ENCODE results near the gene RDX.
"Not testable (repeated sequence)": the region's sequence is repeated elsewhere in the genome, so short reads cannot be mapped to it uniquely, and the experiment has no call there.

The RDX gene

GRCh38 chr11:110230377-110230776 is 66.0 kb downstream of the RDX start:
- peaks cover 0 to 2% of the 10 kb centered on the region in 2 donors for H3K9me3 Mint-ChIP-seq

GRCh38 chr11:110219006-110219785 is 77.2 kb downstream of the RDX start:
- ATAC-seq (replicated peaks) (no peak), DNase-seq (no peak)
- Mint-ChIP-seq H3K4me3 (no peak overlapping the region), H3K27ac (no peak overlapping the region), H3K4me1 (no peaks in the 10 kb centered on the region), H3K36me3 (peaks cover 8 to 12% of the 10 kb centered on the region in 2 donors), H3K27me3 (no peaks in the 10 kb centered on the region), H3K9me3 (no peaks in the 10 kb centered on the region)

More at GRCh38 chr11:110230377-110230776, 66.0 kb downstream of the RDX start:
- no peak overlapping the region for H3K4me3 Mint-ChIP-seq
- H3K27ac Mint-ChIP-seq, result no peak overlapping the region
- no peaks in the 10 kb centered on the region for H3K4me1 Mint-ChIP-seq
- ATAC-seq (replicated peaks) (no peak), DNase-seq (no peak)
- no peaks in the 10 kb centered on the region for H3K27me3 Mint-ChIP-seq
- peaks cover 23 to 42% of the 10 kb centered on the region in 2 donors for H3K36me3 Mint-ChIP-seq

GRCh38 chr11:110217936-110218335 is 78.5 kb downstream of the RDX start:
- Mint-ChIP-seq H3K4me3 (no peak overlapping the region), H3K27me3 (no peaks in the 10 kb centered on the region), H3K9me3 (no peaks in the 10 kb centered on the region), H3K27ac (no peak overlapping the region), H3K4me1 (no peaks in the 10 kb centered on the region), H3K36me3 (peaks cover 3 to 8% of the 10 kb centered on the region in 2 donors)
- ATAC-seq (replicated peaks) (no peak), DNase-seq (no peak)

GRCh38 chr11:110217223-110217877 is 79.1 kb downstream of the RDX start:
- no peak for ATAC-seq (replicated peaks)

GRCh38 chr11:110209313-110209694 is 87.1 kb downstream of the RDX start:
- Mint-ChIP-seq H3K4me3 (peak overlapping the region in 1 of 2 donors; percentile 78), H3K27me3 (peaks cover 7 to 11% of the 10 kb centered on the region in 2 donors)
- H3K27ac Mint-ChIP-seq; H3K36me3 Mint-ChIP-seq; DNase-seq; H3K4me1 Mint-ChIP-seq; ATAC-seq (replicated peaks); H3K9me3 Mint-ChIP-seq: not testable (repeated sequence)

More at GRCh38 chr11:110217223-110217877, 79.1 kb downstream of the RDX start:
- Mint-ChIP-seq H3K4me3 (no peak overlapping the region), H3K9me3 (no peaks in the 10 kb centered on the region), H3K27me3 (no peaks in the 10 kb centered on the region), H3K36me3 (peaks cover 3 to 8% of the 10 kb centered on the region in 2 donors), H3K27ac (no peak overlapping the region), H3K4me1 (no peaks in the 10 kb centered on the region)
- no peak for DNase-seq

- DNase-seq; H3K9me3 Mint-ChIP-seq; H3K36me3 Mint-ChIP-seq; H3K4me1 Mint-ChIP-seq; H3K27ac Mint-ChIP-seq; ATAC-seq (replicated peaks): not testable (repeated sequence)
- Mint-ChIP-seq H3K4me3 (peak overlapping the region; percentile 75 to 78), H3K27me3 (peaks cover 7 to 11% of the 10 kb centered on the region in 2 donors)
These were observed 87.6 kb downstream of the RDX start for GRCh38 chr11:110208678-110209312.

- Mint-ChIP-seq H3K27ac (no peak overlapping the region), H3K9me3 (no peaks in the 10 kb centered on the region), H3K4me3 (no peak overlapping the region), H3K36me3 (no peaks in the 10 kb centered on the region), H3K27me3 (peaks cover 12 to 15% of the 10 kb centered on the region in 2 donors), H3K4me1 (peaks cover 3 to 5% of the 10 kb centered on the region in 2 donors)
- DNase-seq, result no peak
- no peak for ATAC-seq (replicated peaks)
These were observed 89.3 kb downstream of the RDX start for GRCh38 chr11:110207123-110207522.

GRCh38 chr11:110200836-110201235 is 95.6 kb downstream of the RDX start:
- no peaks in the 10 kb centered on the region for H3K9me3 Mint-ChIP-seq
- DNase-seq (no peak), ATAC-seq (replicated peaks) (no peak)
- no peak overlapping the region for H3K4me3 Mint-ChIP-seq
- no peak overlapping the region for H3K27ac Mint-ChIP-seq
- no peaks in the 10 kb centered on the region for H3K36me3 Mint-ChIP-seq
- H3K27me3 Mint-ChIP-seq, result peaks cover 18 to 24% of the 10 kb centered on the region in 2 donors
- peaks cover 0 to 2% of the 10 kb centered on the region in 2 donors for H3K4me1 Mint-ChIP-seq

- no peak overlapping the region for H3K4me3 Mint-ChIP-seq
- no peak for ATAC-seq (replicated peaks)
These were observed 96.2 kb downstream of the RDX start for GRCh38 chr11:110200241-110200640.

GRCh38 chr11:110199184-110199981 is 97.0 kb downstream of the RDX start:
- DNase-seq (no peak), ATAC-seq (replicated peaks) (no peak)
- no peaks in the 10 kb centered on the region for H3K36me3 Mint-ChIP-seq
- H3K27ac Mint-ChIP-seq, result no peak overlapping the region
- H3K4me1 Mint-ChIP-seq, result peaks cover 0 to 2% of the 10 kb centered on the region in 2 donors
- no peak overlapping the region for H3K4me3 Mint-ChIP-seq
- peaks cover 28 to 35% of the 10 kb centered on the region in 2 donors for H3K27me3 Mint-ChIP-seq
- H3K9me3 Mint-ChIP-seq, result no peaks in the 10 kb centered on the region

More at GRCh38 chr11:110200241-110200640, 96.2 kb downstream of the RDX start:
- H3K36me3 Mint-ChIP-seq, result no peaks in the 10 kb centered on the region
- peaks cover 0 to 2% of the 10 kb centered on the region in 2 donors for H3K4me1 Mint-ChIP-seq
- DNase-seq, result no peak
- H3K27ac Mint-ChIP-seq, result no peak overlapping the region
- H3K9me3 Mint-ChIP-seq, result no peaks in the 10 kb centered on the region
- peaks cover 24 to 30% of the 10 kb centered on the region in 2 donors for H3K27me3 Mint-ChIP-seq

- Mint-ChIP-seq H3K27ac (no peak overlapping the region), H3K36me3 (no peaks in the 10 kb centered on the region), H3K9me3 (peaks cover under 1 to 4% of the 10 kb centered on the region in 2 donors), H3K27me3 (peaks cover 27 to 34% of the 10 kb centered on the region in 2 donors), H3K4me3 (no peak overlapping the region), H3K4me1 (peaks cover 3 to 6% of the 10 kb centered on the region in 2 donors)
- ATAC-seq (replicated peaks) (no peak), DNase-seq (no peak)
These were observed 98.2 kb downstream of the RDX start for GRCh38 chr11:110198031-110198729.

GRCh38 chr11:110196884-110197420 is 99.5 kb downstream of the RDX start:
- peaks cover 16 to 18% of the 10 kb centered on the region in 2 donors for H3K4me1 Mint-ChIP-seq
- H3K4me3 Mint-ChIP-seq, result no peak overlapping the region
- peaks cover 6 to 14% of the 10 kb centered on the region in 2 donors for H3K9me3 Mint-ChIP-seq
- H3K27ac Mint-ChIP-seq, result peak overlapping the region; percentile 2
- peaks cover 24 to 30% of the 10 kb centered on the region in 2 donors for H3K27me3 Mint-ChIP-seq
- ATAC-seq (replicated peaks) (no peak), DNase-seq (no peak)
- H3K36me3 Mint-ChIP-seq, result peaks cover 0 to 1% of the 10 kb centered on the region in 2 donors

- peaks cover 16 to 25% of the 10 kb centered on the region in 2 donors for H3K4me1 Mint-ChIP-seq
- no peak overlapping the region for H3K27ac Mint-ChIP-seq
- no peak for DNase-seq
- no peak overlapping the region for H3K4me3 Mint-ChIP-seq
- ATAC-seq (replicated peaks), result no peak
- peaks cover 8 to 17% of the 10 kb centered on the region in 2 donors for H3K9me3 Mint-ChIP-seq
- H3K27me3 Mint-ChIP-seq, result peaks cover 24 to 30% of the 10 kb centered on the region in 2 donors
- H3K36me3 Mint-ChIP-seq, result peaks cover 0 to 4% of the 10 kb centered on the region in 2 donors
These were observed 100.1 kb downstream of the RDX start for GRCh38 chr11:110196241-110196754.
